ENCODE results near the gene TSPAN11.
"Not testable (repeated sequence)": the region's sequence is repeated elsewhere in the genome, so short reads cannot be mapped to it uniquely, and the experiment has no call there.

Gene TSPAN11

GRCh38 chr12:31023271-31023724 is 96.8 kb downstream of the TSPAN11 start:
- no peaks in the 10 kb centered on the region for H3K4me1 ChIP-seq (ENCODE audit: control insufficient read depth in 2 of 2, insufficient read depth in 2 of 2, low read length in 2 of 2)
- no peaks in the 10 kb centered on the region for H3K9me3 ChIP-seq (ENCODE audit: control insufficient read depth in 2 of 2, low read length in 2 of 2)
- no peak overlapping the region for H3K4me3 ChIP-seq (ENCODE audit: low read length in 2 of 2)
- H3K27me3 ChIP-seq (ENCODE audit: control insufficient read depth in 2 of 2, insufficient read depth in 2 of 2, low read length in 2 of 2), result no peaks in the 10 kb centered on the region
- no peak overlapping the region for H3K9ac ChIP-seq (ENCODE audit: low read depth in 1 of 2, low read length in 2 of 2)
- H3K27ac ChIP-seq (ENCODE audit: low read depth in 2 of 2, low read length in 2 of 2), result no peak overlapping the region
- H3K36me3 ChIP-seq (ENCODE audit: control insufficient read depth in 2 of 2, insufficient read depth in 2 of 2, low read length in 2 of 2), result no peaks in the 10 kb centered on the region

- no peak overlapping the region for H3K27ac ChIP-seq (ENCODE audit: low read depth in 2 of 2, low read length in 2 of 2)
- H3K4me1 ChIP-seq (ENCODE audit: control insufficient read depth in 2 of 2, insufficient read depth in 2 of 2, low read length in 2 of 2), result no peaks in the 10 kb centered on the region
- no peaks in the 10 kb centered on the region for H3K36me3 ChIP-seq (ENCODE audit: control insufficient read depth in 2 of 2, insufficient read depth in 2 of 2, low read length in 2 of 2)
- no peak overlapping the region for H3K9ac ChIP-seq (ENCODE audit: low read depth in 1 of 2, low read length in 2 of 2)
- H3K27me3 ChIP-seq (ENCODE audit: control insufficient read depth in 2 of 2, insufficient read depth in 2 of 2, low read length in 2 of 2), result no peaks in the 10 kb centered on the region
- no peak overlapping the region for H3K4me3 ChIP-seq (ENCODE audit: low read length in 2 of 2)
- H3K9me3 ChIP-seq (ENCODE audit: control insufficient read depth in 2 of 2, low read length in 2 of 2), result no peaks in the 10 kb centered on the region
Measured at GRCh38 chr12:31026202-31026601, 99.7 kb downstream of the TSPAN11 start.

- H3K27ac ChIP-seq (ENCODE audit: low read depth in 2 of 2, low read length in 2 of 2); H3K4me3 ChIP-seq (ENCODE audit: low read length in 2 of 2); H3K9me3 ChIP-seq (ENCODE audit: control insufficient read depth in 2 of 2, low read length in 2 of 2); H3K27me3 ChIP-seq (ENCODE audit: control insufficient read depth in 2 of 2, insufficient read depth in 2 of 2, low read length in 2 of 2); H3K36me3 ChIP-seq (ENCODE audit: control insufficient read depth in 2 of 2, insufficient read depth in 2 of 2, low read length in 2 of 2); H3K4me1 ChIP-seq (ENCODE audit: control insufficient read depth in 2 of 2, insufficient read depth in 2 of 2, low read length in 2 of 2); H3K9ac ChIP-seq (ENCODE audit: low read depth in 1 of 2, low read length in 2 of 2): not testable (repeated sequence)
Measured at GRCh38 chr12:31027006-31027405, 100.5 kb downstream of the TSPAN11 start.

- Histone ChIP-seq H3K9me3 (ENCODE audit: control insufficient read depth in 2 of 2, low read length in 2 of 2) (no peaks in the 10 kb centered on the region), H3K36me3 (ENCODE audit: control insufficient read depth in 2 of 2, insufficient read depth in 2 of 2, low read length in 2 of 2) (no peaks in the 10 kb centered on the region), H3K4me3 (ENCODE audit: low read length in 2 of 2) (no peak overlapping the region), H3K27me3 (ENCODE audit: control insufficient read depth in 2 of 2, insufficient read depth in 2 of 2, low read length in 2 of 2) (no peaks in the 10 kb centered on the region), H3K27ac (ENCODE audit: low read depth in 2 of 2, low read length in 2 of 2) (no peak overlapping the region), H3K9ac (ENCODE audit: low read depth in 1 of 2, low read length in 2 of 2) (no peak overlapping the region), H3K4me1 (ENCODE audit: control insufficient read depth in 2 of 2, insufficient read depth in 2 of 2, low read length in 2 of 2) (no peaks in the 10 kb centered on the region)
Measured at GRCh38 chr12:31029468-31029867, 102.9 kb downstream of the TSPAN11 start.

GRCh38 chr12:31029916-31030562 is 103.5 kb downstream of the TSPAN11 start:
- no peaks in the 10 kb centered on the region for H3K27me3 ChIP-seq (ENCODE audit: control insufficient read depth in 2 of 2, insufficient read depth in 2 of 2, low read length in 2 of 2)
- H3K9me3 ChIP-seq (ENCODE audit: control insufficient read depth in 2 of 2, low read length in 2 of 2), result no peaks in the 10 kb centered on the region
- H3K36me3 ChIP-seq (ENCODE audit: control insufficient read depth in 2 of 2, insufficient read depth in 2 of 2, low read length in 2 of 2), result no peaks in the 10 kb centered on the region
- H3K9ac ChIP-seq (ENCODE audit: low read depth in 1 of 2, low read length in 2 of 2), result no peak overlapping the region
- H3K4me3 ChIP-seq (ENCODE audit: low read length in 2 of 2), result no peak overlapping the region
- H3K27ac ChIP-seq (ENCODE audit: low read depth in 2 of 2, low read length in 2 of 2), result no peak overlapping the region
- no peaks in the 10 kb centered on the region for H3K4me1 ChIP-seq (ENCODE audit: control insufficient read depth in 2 of 2, insufficient read depth in 2 of 2, low read length in 2 of 2)

DNA sequence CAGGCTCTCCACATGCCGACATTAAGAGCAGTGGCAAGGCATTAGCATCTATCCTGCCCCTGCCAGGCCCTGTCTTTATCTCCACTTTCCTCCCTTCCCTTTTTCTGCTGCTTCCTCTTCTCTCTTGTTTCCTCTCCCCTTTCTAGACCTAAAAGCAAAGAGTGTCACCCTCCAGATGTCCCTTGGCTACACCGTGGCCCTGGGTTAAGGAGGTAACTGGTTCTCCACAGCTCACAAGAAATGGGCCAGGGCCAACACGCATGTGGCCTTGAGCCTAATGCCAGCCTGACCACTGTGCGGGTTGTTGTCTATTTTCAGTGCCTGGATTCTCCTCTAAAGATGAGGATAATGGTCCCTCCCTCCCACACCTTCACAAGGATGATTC is 105.4 kb downstream of the TSPAN11 start:
- no peak overlapping the region for H3K4me3 ChIP-seq (ENCODE audit: low read length in 2 of 2)
- H3K27me3 ChIP-seq (ENCODE audit: control insufficient read depth in 2 of 2, insufficient read depth in 2 of 2, low read length in 2 of 2), result no peaks in the 10 kb centered on the region
- H3K27ac ChIP-seq (ENCODE audit: low read depth in 2 of 2, low read length in 2 of 2), result no peak overlapping the region
- H3K4me1 ChIP-seq (ENCODE audit: control insufficient read depth in 2 of 2, insufficient read depth in 2 of 2, low read length in 2 of 2), result no peaks in the 10 kb centered on the region
- no peaks in the 10 kb centered on the region for H3K9me3 ChIP-seq (ENCODE audit: control insufficient read depth in 2 of 2, low read length in 2 of 2)
- no peaks in the 10 kb centered on the region for H3K36me3 ChIP-seq (ENCODE audit: control insufficient read depth in 2 of 2, insufficient read depth in 2 of 2, low read length in 2 of 2)
- H3K9ac ChIP-seq (ENCODE audit: low read depth in 1 of 2, low read length in 2 of 2), result no peak overlapping the region

DNA sequence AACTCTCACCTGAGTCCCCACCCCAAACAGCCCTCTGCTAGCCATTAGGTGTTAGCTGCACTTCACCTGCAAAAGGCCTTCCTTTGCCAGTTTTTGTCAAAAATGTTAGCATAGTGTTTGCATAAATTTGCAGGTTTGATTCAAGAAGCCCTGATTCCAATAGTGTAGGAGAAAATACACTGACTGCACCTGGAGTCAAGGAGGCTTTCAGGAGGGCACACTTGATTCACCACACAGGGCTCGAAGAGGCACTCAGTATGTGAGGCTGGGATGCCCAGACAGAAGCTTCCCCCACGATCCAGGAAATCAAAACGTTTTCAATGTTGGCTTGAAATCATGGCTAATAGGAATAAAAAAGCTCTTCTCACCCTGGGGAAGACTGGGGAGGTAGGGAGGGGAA is 106.6 kb downstream of the TSPAN11 start:
- Histone ChIP-seq H3K36me3 (ENCODE audit: control insufficient read depth in 2 of 2, insufficient read depth in 2 of 2, low read length in 2 of 2) (no peaks in the 10 kb centered on the region), H3K9ac (ENCODE audit: low read depth in 1 of 2, low read length in 2 of 2) (no peak overlapping the region), H3K27ac (ENCODE audit: low read depth in 2 of 2, low read length in 2 of 2) (no peak overlapping the region), H3K27me3 (ENCODE audit: control insufficient read depth in 2 of 2, insufficient read depth in 2 of 2, low read length in 2 of 2) (no peaks in the 10 kb centered on the region), H3K4me3 (ENCODE audit: low read length in 2 of 2) (no peak overlapping the region), H3K4me1 (ENCODE audit: control insufficient read depth in 2 of 2, insufficient read depth in 2 of 2, low read length in 2 of 2) (no peaks in the 10 kb centered on the region), H3K9me3 (ENCODE audit: control insufficient read depth in 2 of 2, low read length in 2 of 2) (no peaks in the 10 kb centered on the region)

- Histone ChIP-seq H3K9ac (ENCODE audit: low read depth in 1 of 2, low read length in 2 of 2) (no peak overlapping the region), H3K27me3 (ENCODE audit: control insufficient read depth in 2 of 2, insufficient read depth in 2 of 2, low read length in 2 of 2) (no peaks in the 10 kb centered on the region), H3K36me3 (ENCODE audit: control insufficient read depth in 2 of 2, insufficient read depth in 2 of 2, low read length in 2 of 2) (no peaks in the 10 kb centered on the region), H3K9me3 (ENCODE audit: control insufficient read depth in 2 of 2, low read length in 2 of 2) (no peaks in the 10 kb centered on the region), H3K27ac (ENCODE audit: low read depth in 2 of 2, low read length in 2 of 2) (no peak overlapping the region), H3K4me3 (ENCODE audit: low read length in 2 of 2) (no peak overlapping the region), H3K4me1 (ENCODE audit: control insufficient read depth in 2 of 2, insufficient read depth in 2 of 2, low read length in 2 of 2) (no peaks in the 10 kb centered on the region)
Measured at GRCh38 chr12:31033681-31034080, 107.1 kb downstream of the TSPAN11 start.

GRCh38 chr12:31034372-31034771 is 107.8 kb downstream of the TSPAN11 start:
- Histone ChIP-seq H3K27ac (ENCODE audit: low read depth in 2 of 2, low read length in 2 of 2) (no peak overlapping the region), H3K9me3 (ENCODE audit: control insufficient read depth in 2 of 2, low read length in 2 of 2) (no peaks in the 10 kb centered on the region), H3K4me3 (ENCODE audit: low read length in 2 of 2) (no peak overlapping the region), H3K27me3 (ENCODE audit: control insufficient read depth in 2 of 2, insufficient read depth in 2 of 2, low read length in 2 of 2) (no peaks in the 10 kb centered on the region), H3K9ac (ENCODE audit: low read depth in 1 of 2, low read length in 2 of 2) (no peak overlapping the region), H3K36me3 (ENCODE audit: control insufficient read depth in 2 of 2, insufficient read depth in 2 of 2, low read length in 2 of 2) (no peaks in the 10 kb centered on the region), H3K4me1 (ENCODE audit: control insufficient read depth in 2 of 2, insufficient read depth in 2 of 2, low read length in 2 of 2) (no peaks in the 10 kb centered on the region)

DNA sequence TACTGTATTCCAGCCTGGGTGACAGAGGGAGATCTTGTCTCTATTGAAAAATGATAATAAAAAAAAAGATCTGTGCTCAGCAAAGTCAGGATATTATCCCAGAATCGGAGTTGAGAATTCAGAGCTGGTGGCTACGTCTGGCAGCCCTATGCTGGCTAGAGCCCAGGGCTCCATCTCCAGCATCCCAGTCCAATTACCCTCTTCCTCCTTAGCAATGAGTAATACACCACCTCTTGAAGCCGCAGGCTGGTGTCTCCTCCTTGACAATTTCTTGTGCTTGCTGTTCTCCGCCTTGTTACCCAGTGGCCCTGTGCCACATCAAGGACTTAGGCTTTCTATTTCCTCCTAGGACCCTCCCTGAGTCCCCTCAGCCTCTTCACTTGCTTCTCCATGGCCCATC is 108.7 kb downstream of the TSPAN11 start:
- no peak overlapping the region for H3K4me3 ChIP-seq (ENCODE audit: low read length in 2 of 2)
- no peak overlapping the region for H3K27ac ChIP-seq (ENCODE audit: low read depth in 2 of 2, low read length in 2 of 2)
- H3K9ac ChIP-seq (ENCODE audit: low read depth in 1 of 2, low read length in 2 of 2), result no peak overlapping the region
- H3K9me3 ChIP-seq (ENCODE audit: control insufficient read depth in 2 of 2, low read length in 2 of 2), result no peaks in the 10 kb centered on the region
- H3K4me1 ChIP-seq (ENCODE audit: control insufficient read depth in 2 of 2, insufficient read depth in 2 of 2, low read length in 2 of 2), result no peaks in the 10 kb centered on the region
- H3K27me3 ChIP-seq (ENCODE audit: control insufficient read depth in 2 of 2, insufficient read depth in 2 of 2, low read length in 2 of 2), result no peaks in the 10 kb centered on the region
- no peaks in the 10 kb centered on the region for H3K36me3 ChIP-seq (ENCODE audit: control insufficient read depth in 2 of 2, insufficient read depth in 2 of 2, low read length in 2 of 2)
